HG02571 (cell line): Measurements from ENCODE around the gene PEMT.

Source experiments
- ATAC-seq: cut with Tn5 transposase; IDR thresholded peaks from one replicate; pipeline ENCODE4 v1.9.1; 2021; ENCODE audit warnings: mild to moderate bottlenecking, moderate library complexity; ENCODE audit not compliant: unreplicated experiment

PEMT gene

GRCh38 chr17:17554266-17554665, 37.2 kb downstream of the PEMT start:
- no peak for ATAC-seq

GRCh38 chr17:17553217-17554195, 38.0 kb downstream of the PEMT start:
- ATAC-seq, result no peak

GRCh38 chr17:17552351-17553216, 38.9 kb downstream of the PEMT start:
- ATAC-seq, result no peak

DNA sequence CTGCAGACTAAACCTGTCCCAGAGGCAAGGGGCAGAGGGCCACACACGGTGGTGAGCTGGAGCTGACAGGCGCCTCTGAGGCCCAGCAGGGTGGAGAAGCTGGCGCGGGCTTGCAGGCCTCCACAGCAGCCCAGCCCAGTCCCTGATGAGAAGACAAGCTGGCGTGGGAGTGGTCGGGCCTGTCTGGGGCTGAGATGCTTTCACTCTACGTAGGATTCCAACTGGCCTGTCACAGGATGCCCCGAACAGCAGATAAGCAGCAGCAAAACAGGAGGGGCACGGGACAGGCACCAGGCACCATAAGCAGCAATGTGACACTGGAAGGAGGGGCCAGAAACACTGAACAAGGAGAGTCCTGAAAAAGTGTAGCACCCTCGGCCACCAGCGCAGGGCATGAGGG, 40.1 kb downstream of the PEMT start:
- no peak for ATAC-seq

DNA sequence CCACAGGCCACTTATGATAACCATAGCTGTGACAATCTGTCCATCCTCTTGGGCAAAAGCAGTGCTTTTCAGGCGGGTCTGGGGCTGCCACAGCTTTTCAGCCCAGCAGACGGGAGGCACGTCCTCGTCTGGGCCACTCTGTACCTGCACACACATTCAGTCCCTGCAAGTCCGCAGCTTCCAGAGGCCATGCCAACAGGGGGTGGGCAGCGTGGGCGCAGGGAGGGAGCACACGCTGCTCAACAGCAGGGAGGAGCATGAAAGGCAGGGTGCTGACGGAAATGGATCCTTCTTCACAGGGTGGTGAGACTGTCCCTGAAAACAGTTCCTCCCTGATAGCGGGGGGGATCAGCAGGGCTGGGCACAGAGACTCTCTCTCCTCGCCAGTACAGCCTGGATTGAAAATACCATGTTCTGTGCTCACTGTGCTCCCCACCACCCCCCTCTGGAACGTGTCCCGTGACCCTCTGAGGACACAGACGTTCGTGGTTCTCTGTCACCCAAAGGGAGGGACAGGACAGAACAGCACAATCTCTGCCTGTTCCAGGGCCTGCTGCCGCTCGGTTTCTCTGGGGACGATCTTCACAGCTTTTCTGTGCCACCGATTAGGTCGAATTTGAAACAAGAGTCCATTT, 41.7 kb downstream of the PEMT start:
- ATAC-seq, result no peak

GRCh38 chr17:17548044-17548443, 43.5 kb downstream of the PEMT start:
- no peak for ATAC-seq

- no peak for ATAC-seq
These were observed 44.2 kb downstream of the PEMT start for GRCh38 chr17:17547210-17547764.

DNA sequence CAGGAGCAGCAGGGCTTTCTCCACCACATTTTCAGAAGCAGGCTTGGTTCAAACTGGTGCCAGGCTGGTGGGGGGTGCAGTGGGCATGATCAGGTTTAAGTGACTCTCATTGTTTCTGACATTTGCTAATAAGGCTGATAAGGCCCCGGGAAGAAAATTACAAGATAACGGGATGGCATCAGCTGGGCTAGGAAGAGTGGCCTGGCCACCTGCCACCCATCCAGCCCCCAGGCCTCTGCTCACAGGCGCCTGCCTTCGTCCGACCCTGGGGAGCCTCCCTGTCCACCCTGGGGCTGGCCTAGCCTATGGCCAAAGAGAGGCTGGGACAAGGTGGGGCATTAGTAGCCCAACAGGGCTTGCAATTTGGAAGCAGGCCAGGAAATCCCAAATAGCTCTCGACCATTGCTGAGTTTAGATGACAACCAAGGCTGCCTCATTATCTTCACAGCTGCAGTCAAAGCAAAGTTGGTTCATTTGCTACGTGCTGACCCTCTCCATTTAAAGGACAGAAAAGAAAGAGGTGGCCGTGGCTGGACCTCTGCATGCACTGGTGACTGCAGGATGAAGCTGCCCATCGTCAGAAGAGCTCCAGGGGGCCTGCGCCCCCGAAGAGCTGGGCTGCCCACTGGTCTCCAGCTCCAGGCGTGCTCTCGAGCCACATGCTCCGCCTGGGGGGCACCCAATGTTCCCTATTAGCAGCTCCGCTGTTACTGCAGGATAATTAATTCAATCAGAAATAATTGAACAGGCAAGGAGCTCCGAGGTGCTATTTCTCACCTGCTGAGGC, 44.9 kb downstream of the PEMT start:
- no peak for ATAC-seq

DNA sequence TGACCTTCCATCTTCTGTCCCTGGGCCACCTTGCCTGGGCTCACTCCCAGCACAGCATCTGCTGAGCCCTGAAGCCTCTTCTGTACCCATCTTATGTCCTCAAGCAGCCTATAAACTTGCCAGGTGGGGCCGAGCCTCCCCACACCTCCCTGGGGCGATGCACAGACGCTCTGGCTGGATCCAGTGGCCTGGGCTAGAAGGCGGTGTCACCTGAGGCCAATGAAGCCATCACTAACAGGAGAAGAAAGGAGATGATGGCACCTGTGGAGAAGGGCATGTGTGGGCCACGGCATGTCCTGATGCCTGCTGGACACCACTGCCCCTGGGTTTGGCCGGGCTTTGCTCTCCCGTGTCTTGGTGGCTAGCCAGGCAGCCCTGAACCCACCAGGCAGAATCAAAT, 45.5 kb downstream of the PEMT start:
- no peak for ATAC-seq

- no peak for ATAC-seq
These were observed 46.3 kb downstream of the PEMT start for GRCh38 chr17:17545031-17545820.

- no peak for ATAC-seq
These were observed 48.4 kb downstream of the PEMT start for GRCh38 chr17:17542906-17543635.

DNA sequence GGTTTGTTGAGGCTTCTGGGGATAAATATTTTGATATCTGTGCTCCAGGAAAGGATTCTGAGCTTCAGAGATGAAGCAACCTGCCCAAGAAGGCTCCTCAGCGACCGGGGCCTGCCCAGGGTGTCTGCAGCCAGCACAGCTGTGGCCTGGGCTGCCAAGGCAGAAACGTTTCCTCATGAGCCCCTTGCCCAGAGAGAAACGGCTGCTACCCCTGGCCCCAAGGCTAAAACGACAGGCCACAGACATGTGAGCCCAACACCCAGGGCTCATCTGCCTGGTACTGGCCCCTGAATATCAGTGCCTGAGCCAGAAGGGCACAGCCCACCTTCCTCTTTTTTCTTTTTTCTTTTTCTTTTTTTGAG, 49.9 kb downstream of the PEMT start:
- ATAC-seq, result no peak

DNA sequence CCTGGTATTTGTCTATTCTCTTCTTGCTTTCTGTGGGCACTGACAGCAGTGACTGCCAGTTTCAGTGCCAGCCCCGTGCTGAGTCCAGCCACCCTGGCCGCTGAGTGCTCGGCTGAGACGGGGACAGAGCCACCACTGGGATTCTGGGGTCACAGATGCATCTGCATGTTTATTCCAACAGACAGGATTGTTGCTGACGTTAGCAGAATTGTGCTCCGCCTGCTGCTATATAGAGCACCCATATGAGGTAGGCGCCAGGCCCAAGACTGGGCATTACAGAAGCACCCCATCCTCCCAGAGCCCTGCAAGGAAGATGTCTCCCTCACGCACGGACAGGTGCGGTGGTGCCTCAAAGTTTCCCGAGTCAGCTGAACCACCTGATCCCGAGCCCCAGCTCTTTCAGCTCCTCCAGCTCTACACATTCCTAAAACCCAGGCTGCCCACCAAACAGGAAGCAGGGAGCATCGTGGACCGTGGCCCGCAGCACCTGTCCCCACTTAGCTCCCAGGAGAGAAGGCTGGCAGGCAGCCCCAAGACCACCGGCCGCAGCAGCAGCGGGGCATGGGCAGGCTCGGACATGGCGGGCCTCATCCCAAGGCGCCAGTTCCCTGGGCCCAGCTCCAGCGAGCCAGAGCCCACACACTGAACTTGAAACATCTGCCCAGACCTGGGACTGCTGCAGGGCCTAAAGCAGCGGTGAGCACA, 50.4 kb downstream of the PEMT start:
- no peak for ATAC-seq

DNA sequence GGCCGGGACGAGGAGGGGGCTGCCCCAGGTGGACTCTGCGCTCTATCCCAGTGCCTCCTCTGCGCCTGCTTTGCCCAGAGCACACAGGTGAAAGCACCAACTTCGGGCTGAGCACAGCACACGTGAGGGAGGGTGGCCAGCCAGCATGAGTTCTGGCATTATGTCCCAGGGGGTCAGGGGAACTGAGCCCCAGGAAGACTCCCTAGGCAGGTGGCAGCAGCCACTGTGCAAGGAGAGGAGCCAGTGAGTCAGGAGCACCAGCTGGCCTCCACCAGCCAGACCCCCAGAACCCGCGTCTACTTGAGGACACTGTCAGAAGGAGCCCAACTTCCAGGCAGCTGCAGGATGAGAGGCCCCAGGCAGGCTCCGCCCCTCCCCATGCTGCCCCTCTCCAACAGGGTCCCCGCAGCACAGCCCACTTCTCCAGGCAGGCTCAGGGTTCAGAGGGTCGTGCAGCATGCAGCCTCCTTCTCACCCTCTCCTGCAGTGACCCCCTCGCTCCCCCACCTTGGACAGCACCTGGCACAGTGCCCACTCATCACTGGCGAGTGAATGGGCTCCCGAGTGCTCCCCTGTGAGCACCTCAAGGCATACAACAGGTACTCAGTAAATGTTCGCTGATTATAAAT, 51.1 kb downstream of the PEMT start:
- no peak for ATAC-seq

GRCh38 chr17:17539591-17539990, 51.9 kb downstream of the PEMT start:
- ATAC-seq, result no peak

DNA sequence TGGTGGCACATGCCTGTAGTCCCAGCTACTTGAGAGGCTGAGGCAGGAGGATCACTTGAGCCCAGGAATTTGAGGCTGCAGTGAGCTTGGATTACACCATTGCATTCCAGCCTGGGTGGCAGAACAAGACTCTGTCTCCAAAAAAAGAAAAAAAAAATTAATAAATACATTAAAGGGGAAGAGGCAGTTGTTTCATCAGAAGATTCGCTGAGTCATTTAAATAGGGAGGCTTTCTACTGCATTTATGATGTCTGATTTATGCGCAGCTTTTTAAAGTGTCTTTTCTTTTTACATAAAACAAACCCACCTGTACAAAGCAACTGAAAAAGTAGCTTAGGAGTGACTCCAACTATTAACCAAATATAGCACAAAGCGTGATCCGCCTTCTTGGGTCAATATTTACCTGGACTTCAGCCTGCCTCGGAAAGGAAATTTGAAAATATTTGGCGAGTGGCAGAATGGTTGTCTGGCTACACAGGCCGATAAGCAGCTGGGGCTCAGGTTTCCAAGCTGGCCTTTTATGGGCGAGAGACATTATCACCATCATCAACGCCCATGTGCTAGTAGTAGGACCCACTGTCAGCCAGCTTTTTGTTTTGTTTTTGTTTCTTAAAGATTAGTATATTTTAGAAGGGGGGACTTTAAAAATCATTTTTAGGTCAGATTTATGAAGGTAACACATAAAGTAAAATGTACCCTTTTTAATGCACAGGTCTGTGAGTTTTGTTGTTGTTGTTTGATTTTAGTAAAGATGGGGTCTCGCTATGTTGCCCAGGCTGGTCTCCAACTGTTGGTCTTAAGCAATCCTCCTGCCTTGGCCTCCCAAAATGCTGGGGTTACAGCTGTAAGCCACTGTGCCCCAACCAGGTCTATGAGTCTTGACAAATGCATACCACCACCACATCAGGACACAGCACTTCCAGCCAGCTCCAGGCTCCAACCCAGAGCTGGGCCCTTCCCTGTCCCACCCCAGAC, 52.8 kb downstream of the PEMT start:
- ATAC-seq, result no peak
